Activated CD4-positive, alpha-beta T cell treated with anti-CD3 and anti-CD28 coated beads for 1 hour (primary cell): ENCODE results near the gene RASL10A.

Experiments
- DNase-seq: peaks from one replicate; pipeline ENCODE4 v3.0.0-alpha.2; 2020

The RASL10A gene

DNA sequence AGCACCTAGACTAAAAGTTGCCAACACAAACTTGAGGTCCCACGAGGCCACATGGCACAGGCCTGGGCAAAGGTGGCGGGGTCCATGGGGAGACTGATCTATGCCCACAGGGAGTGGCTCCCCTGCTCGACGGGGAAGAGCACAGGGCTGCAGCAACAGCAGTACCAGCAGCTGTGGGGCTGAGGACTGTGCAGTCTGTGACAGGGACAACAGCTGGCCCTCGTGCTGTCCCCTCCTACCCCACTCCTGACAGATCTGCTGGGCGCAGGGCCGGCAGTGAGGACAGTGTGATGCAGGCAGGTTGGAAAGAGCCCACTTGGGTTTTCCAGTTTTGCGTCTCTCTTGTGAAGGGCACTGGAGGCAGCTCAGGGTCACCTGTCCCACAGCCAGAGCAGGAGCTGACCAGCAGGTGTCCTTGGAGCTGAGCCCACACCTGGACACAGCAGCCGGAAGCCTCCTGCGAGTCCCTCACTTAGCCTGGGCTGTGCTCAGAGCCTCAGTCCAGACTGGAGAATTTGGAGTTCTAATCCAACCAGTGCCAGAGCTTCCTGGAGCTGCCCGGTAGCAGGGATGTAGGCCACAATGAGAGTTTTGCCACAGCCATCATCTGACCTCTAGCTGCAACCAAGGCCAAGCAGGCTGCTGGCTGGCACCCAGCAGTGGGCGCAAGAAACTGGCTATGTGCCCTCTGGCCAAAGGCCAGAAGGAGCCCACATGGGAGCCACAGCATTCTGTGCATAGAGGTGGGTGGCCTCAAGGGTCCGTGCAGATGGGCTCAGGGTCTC lies 12.6 kb downstream of the RASL10A start:
- DNase-seq, result no peak

DNA sequence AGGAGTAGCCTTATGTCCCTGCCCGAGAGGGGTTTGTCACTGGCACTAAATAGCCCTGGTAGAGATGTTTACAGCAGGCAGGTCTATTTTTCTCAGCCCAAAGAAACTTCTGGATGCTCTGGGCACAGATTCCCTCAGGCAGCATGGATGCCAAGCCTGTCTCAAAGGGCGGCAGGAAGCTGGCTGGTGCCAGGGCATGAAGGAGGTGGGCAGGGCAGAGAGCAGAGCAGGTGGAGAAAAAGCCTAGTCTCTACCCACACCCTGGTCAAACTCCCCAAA lies 13.2 kb downstream of the RASL10A start:
- no peak for DNase-seq

DNA sequence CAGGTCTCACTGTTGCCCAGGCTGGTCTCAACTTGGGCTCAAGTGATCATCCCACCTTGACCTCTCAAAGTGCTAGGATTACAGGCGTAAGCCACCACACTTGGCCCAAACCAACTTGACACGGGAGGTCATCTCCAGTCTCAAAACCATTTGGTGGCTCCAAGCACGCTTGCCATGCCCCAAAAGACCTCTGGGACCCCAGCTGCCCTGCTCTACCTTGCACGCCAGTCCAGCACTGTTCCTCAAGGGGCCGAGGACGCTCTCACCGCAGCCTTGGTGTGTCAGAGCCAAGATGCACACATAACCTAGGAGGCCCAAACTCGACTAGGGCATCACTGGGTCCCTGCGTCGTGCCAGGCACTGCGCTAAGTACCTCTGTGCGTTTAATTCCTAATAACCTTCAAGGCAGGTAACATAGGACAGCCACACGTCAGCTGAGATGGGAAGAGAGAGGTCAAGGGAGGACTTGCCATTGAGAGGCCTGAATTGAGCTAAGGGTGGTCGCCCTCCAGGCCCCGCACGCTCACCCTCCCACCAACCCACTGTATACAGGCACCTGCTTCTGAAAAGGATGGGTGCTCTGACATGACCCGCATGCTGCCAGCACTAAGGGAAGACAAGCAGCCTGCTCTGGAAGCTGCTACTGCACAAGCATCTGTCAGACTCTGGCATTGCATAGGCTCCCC lies 13.6 kb downstream of the RASL10A start:
- DNase-seq, result no peak

DNA sequence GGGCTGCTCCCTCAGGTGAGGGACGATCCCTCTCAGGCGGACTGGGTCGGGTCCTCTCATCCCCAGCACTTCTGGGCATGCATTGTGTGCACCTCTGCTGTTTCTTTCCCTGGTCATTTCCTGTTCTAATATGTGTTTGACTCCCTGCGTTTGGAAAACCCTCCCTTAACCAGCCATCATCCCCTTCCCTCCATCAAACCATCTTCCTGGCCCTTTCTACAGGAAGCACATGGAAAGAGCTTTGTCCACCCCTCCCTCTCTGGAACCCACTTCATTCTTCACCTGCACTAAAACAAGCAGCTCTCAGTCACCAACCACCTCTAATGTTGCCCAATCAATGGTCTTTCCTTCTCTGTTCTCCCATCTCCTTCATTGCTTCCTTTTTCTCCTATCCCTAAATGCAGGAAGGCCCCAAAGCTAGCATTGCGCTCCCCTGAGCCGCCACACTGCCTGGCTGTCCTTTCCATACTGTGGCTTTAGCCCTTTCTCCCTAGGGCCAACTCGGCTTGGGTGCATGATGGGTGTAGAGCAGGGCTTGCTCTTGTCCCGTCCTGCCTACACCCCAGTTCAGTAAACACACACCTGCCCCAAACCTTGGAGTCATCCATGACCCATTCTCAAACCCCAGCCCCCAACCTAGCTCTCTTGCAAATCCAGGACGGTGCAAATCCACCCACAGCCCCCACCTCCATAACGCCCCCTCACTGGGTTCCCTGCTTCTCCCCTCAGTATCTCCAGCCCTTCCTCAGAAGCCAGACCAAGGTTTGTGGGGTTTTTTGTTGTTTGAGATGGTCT lies 14.5 kb downstream of the RASL10A start:
- DNase-seq, result no peak

DNA sequence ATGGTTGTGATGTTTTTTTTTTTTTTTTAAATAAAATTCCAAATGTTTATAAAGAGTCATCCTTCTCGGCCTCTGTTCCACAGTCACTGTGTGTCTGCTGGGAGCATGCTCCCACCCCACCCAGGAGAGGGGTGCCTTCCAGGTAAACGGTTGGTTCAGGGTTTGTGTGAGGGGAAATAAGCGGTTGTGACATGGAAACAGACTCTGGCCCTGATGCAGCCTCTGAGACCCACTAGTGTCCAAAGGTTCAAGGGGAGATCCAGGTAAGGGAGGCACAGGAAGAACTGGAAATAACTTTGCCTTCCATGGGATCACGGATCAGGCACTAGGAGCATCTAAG lies 15.1 kb downstream of the RASL10A start:
- no peak for DNase-seq

DNA sequence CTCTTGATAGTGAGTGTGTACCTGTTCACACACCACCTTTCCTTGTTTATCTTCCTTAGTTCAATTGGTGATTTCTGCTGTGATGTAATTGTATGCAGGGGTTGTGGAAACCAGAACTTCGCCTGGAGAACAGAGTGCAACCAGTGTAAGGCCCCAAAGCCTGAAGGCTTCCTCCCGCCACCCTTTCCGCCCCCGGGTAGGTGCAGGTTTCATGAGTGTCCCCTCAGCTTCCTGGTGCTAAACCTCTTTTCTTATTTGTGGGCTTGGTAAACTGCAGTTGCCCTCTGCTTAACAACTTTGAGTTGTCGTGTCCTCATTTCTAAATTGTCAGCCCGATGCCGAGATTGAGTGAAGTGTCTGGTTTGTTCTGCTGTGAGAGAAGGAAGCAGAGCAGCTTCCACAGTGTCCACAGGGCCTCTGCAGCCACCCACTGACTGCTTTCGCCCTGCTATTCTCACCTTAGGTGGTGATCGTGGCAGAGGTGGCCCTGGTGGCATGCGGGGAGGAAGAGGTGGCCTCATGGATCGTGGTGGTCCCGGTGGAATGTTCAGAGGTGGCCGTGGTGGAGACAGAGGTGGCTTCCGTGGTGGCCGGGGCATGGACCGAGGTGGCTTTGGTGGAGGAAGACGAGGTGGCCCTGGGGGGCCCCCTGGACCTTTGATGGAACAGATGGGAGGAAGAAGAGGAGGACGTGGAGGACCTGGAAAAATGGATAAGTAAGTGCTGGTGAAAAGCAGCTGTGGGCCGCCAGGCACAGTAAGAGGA lies 16.2 kb downstream of the RASL10A start:
- no peak for DNase-seq

DNA sequence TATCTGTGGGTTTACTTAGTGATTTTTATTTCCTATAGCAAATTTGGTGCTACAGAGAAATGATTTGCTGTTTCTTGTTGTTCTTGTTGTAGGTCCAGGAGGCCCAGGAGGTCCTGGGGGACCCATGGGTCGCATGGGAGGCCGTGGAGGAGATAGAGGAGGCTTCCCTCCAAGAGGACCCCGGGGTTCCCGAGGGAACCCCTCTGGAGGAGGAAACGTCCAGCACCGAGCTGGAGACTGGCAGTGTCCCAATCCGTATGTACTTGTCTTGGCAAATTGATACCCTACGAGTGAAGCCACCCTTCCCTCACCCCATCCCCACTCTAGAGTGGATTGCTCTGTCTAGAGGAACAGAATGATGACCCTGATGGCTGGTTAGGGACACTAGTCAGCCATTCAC lies 16.9 kb downstream of the RASL10A start:
- no peak for DNase-seq

DNA sequence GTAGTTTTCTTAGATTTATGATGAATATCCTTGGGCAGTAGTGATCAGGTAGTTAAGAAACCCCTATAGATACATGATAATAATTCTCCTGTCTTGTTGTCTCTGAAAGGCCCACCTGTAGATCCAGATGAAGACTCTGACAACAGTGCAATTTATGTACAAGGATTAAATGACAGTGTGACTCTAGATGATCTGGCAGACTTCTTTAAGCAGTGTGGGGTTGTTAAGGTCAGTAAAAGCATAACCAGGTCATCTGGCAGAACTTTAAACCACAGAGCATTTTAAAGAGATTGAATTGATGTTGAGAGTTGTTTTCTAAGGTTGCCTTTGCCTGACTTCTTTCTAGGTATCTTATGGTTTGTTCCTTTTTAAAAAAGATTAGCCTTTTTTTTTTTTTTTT lies 23.1 kb downstream of the RASL10A start:
- DNase-seq, result no peak

DNA sequence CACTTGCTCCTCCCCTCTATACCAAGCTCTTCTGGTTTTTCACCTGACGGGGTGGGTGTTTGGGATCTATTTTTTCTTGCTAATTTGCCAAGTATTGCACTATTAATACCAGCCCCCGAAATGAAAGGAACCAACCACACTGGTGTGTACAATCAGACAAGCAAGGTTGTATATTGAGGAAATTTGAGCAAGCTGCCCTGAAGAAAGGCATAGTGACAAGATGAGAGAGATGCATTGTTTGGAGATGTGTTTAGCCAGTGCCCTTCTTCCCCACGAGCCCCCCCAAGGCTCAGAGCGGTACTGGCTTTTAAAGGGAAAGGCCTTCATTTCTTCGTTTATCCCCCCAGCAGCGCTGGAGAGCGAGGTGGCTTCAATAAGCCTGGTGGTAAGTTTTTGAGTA lies 24.3 kb downstream of the RASL10A start:
- DNase-seq, result no peak

DNA sequence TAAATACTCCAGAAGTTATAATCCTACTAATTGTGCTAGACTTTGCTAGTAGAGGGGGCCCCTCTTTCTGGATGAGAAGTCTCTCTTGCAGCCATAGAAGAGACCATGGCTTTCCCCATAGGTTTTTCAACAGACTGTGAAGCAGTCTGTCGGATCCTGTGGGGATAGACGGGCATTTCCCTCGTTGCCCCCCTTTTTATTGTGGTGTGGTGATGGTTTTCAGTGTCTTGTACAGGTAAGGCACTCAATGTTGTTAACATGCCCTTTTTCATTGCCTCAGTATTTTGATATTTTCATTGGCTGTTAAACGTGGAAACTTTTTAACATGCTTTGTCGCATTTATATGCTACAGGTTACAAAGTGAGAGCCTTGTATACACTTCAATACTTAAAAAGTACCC lies 25.4 kb downstream of the RASL10A start:
- DNase-seq, result no peak

DNA sequence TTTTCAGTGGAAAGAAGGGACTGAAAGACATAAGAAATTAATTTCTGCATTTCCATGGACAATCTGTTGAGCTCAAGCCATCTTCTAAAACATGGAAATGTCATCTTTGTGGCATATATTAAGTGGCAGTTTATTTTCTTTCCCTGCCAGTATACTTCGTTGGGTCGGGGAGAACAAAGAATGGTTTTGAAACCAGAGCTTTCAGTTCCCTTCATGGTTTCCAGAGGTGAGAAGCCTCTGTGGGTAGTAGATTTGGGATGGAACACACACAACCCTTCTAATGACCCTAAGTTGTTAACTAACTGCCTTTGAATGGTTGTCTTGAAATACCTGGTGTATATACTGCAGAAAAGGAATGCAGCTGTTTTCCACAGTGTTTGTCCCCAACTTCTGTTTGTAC lies 26.7 kb downstream of the RASL10A start:
- DNase-seq, result no peak

DNA sequence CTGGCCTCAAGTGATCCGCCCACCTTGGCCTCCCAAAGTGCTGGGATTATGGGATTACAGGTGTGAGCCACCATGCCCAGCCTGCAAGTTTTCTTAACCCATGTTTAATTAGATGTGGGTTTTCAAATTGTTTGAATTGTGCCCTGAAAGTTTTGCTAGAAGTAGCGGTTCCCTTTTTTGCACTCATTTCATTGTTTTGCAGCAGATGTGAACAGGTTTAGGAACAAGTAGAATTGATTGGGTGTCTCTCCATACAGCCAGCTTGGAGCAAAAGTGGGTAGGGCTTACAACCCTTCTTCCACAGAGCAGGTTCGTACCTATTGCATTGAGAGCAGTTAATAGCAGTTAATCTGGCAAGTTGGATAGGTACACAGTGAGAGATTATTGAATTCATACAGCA lies 31.3 kb downstream of the RASL10A start:
- no peak for DNase-seq

DNA sequence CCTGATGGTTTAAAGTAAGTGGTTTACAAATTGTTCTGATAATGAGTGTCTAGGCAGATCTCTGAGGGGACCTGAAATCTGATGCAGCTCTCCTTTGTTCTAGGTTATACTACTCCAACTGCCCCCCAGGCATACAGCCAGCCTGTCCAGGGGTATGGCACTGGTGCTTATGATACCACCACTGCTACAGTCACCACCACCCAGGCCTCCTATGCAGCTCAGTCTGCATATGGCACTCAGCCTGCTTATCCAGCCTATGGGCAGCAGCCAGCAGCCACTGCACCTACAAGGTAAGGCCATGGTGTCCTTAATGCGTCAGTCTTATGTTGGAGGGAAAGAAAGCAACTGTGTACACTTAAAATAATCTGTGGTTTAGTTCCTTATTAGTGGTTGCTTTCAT lies 37.6 kb downstream of the RASL10A start:
- no peak for DNase-seq

DNA sequence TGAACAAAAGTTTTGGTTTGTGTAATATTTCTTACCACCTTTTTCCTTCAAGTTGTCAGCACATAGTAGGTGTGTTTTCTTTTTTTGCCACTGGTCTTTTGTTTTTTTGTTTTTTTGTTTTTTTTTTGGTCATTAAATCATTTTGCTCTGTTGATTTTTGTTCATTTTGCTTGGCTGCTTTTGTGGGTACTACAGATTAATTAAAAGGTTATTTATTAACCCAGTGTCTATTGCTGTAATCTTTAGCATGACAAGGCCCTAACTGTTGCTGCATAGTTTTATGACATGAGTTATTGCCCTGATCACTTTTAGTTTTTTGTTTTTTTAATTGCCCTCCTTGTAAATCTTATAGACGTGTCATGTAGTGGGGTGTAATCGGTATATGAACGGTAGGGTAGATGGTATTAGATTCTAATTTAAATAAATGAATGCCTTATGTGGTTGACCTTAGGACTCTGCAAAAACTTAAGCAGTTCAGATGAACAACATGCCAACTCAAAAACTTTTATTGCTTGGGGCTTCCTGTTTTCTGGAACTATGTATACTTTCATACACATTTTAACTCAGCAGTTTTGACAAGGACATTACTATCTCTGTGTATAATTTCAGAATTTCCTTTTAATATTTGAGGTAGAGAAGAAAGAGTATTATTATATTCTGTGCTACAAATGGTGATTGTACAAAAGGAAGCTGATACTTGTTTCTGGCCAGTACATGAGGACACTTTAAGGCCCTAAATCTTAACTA lies 39.5 kb downstream of the RASL10A start:
- DNase-seq, result no peak

DNA sequence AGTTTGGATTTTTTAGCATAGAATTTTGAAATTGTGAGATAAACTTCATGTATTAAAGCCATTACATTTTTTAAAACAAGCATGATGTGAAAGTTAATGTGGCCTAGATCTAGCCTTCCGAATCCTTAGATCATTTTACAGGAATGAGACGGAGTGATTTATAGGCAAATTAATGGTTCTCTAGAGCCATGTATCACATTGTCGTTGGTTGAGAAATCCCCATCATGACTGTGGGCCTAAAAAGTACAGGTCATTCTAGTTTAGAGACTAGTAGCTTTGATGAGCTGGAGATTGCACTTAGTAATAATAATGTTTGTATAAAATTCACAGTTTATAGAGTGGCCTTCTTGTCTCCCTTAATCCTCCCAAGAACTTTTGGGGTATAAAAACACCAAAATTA lies 40.3 kb downstream of the RASL10A start:
- DNase-seq, result no peak

DNA sequence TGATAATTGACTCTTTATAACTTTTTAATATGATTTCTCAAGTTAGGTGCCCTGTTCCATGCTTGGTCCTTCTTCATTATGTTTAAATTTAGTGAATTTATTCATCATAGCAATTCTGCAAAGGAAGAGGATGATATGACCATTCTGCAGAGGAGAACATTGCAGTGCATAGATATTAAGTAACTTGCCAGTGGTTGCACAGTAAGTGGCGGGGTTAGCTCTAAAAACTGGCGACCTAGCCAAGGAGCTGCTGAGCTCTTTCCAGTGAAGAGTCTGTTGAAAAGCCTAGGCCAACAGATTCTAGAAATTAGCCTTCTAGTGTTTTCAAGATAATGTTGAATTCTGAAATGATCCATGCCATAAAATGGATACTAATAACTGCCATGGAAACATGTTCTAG lies 42.9 kb downstream of the RASL10A start:
- no peak for DNase-seq

DNA sequence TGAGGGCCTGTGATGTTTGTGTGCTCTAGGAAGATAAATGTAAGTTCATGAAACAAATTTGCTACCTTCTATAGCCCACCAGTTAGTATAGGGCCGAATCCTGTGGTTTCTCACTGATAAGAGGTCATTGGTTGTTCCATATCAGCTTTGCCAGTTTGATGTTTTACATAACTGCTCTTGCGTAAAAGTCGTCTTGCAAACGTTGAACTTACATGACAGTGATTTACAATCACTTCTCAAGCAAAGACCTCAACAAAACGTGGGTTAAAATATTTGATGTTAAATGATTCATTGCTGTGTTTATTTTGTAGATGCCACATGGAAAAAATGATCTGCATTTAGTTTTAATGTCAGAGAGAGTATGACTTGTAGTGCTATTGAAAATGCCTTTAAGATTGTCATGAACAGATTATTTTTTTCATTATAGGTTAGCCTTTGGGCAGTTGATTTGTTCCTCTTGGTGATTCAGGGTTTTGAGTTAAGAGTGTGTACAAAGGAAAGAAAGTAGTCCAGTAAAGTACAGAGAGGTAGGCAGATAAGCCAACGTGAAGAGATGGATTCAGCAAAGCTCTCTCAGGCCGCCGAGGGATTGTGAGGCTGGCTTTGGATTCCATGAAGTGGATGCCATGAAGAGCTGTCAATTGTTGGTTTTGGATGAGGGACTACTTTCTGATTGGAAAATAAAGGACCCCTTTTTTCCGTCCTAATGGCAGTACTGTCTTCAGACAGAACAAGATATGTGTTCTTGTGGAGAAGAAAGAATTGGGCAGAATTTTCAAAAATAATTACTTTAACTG lies 44.8 kb downstream of the RASL10A start:
- DNase-seq, result no peak

DNA sequence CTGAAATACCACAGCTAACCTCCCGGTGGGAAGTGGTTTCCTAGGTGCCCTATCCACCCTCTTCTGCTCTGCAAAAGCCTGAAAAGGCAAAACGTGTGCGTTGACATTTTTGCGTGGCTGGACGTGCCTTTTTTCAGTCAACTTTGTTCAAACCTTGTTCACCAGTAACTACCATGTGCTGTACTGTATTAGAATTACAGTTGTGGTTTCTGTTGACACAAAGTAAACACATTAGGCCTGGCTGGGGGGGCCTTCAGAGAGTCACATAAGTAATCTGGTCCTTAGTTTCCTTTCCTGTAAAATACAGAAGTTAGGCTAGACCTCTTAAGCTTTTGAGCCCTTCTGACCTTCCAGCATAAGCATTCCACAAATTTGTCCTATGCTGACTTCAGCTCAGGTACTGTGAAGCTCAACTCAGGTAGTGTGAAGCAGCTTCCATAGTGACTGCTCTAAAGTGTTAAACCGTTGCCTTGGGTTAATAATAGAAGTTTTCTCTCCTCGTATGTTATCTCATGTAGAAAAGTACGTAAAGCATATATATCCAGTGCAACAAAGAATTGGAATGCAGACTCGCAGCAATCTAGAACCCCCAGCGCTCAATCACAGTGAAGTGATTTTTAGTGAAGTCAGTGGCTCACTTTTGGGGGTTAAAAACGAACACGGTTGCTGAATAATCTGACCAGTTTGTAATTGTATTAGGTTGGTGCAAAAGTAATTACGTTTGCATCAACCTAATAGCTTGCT lies 45.6 kb downstream of the RASL10A start:
- DNase-seq, result no peak

DNA sequence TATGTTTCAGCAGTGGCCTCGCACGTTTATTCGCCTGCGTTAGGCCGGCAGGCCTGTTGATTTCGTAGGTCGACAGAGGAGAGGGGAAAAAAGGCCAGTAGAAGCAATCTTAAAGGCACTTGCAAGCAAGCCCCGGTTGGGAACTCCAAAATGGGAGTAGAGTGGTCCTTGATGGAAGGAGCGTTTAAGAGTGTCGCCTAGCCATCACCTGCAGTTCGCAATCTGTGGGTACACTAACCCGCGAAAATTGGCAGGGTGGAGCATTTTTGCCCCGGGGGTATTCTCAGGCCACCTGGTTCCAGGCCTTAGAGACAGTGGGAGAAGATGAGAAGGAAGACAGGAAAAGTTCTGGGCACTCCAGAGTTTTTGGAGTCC lies 46.3 kb downstream of the RASL10A start:
- DNase-seq, result no peak

DNA sequence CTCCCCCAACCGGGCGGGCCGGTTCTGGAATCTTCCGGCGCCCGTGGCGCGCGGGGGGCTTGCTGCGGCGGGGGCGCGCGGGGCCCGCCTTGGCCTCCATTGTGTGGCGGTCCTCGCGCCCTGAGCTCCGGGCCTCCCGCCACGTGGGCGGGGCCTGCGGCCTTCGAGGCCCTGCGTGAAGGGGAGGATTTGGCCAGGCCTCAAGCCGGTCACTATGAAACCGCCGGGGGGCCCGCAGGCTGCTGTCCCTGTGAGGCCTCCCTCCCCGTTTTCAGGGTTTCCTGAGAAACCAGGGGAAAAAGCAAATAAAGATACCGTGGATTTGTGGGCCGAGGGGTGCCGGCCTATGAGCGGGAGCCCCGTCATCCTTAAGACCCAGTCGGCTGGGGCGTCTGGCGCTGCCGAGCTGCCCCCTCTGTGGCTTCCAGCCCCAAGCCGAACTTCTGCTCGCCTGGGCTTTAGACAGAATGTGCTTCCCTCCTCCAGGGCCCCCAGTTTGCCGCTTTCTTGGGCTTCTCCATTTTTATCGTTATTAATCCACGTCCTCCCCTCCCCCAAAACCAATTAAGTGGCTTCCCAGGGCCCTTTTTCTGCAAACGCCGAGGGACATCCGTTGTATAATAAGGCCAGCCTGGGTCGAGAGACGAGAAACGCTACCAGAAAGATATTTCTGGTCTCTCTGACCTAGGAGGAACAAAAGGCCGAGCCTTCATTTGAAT lies 46.8 kb downstream of the RASL10A start:
- DNase-seq, result no peak
